ENCODE measurements around the gene GNAT3.

GRCh38 chr7:80420876-80421275 lies 91.0 kb downstream of the GNAT3 start:
- no peak for TF ChIP-seq CTCF (IDR thresholded peaks at IDR 0.05)
- TF ChIP-seq POLR2A (IDR thresholded peaks at IDR 0.05), result no peak
